ENCODE results near the gene ATOH1. TPM values are rescaled to one million over a fixed set of nuclear protein-coding genes. Genes with fewer than 3 reads are reported as not detected.

ATOH1 gene, protein sequence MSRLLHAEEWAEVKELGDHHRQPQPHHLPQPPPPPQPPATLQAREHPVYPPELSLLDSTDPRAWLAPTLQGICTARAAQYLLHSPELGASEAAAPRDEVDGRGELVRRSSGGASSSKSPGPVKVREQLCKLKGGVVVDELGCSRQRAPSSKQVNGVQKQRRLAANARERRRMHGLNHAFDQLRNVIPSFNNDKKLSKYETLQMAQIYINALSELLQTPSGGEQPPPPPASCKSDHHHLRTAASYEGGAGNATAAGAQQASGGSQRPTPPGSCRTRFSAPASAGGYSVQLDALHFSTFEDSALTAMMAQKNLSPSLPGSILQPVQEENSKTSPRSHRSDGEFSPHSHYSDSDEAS
- total RNA-seq = not detected

- peak within 1 kb of the TSS; percentile 13 to 47 (median 35) for H3K4me3 ChIP-seq
- peaks cover 3 to 88% of the 10 kb centered on the region in 2 donors for H3K27me3 ChIP-seq
- no peaks in the 10 kb centered on the region for H3K9me3 ChIP-seq
- WGBS, 2 donors = 1% methylated on average over 46 of the region's 46 CpGs
- no peak within 1 kb of the TSS for H3K27ac ChIP-seq
- DNase-seq (ENCODE audit: low spot score in 2 of 2) = no peak
- H3K36me3 ChIP-seq = no peaks in the 10 kb centered on the region
- no peak for TF ChIP-seq EP300 (IDR thresholded peaks at IDR 0.05)
- TF ChIP-seq, protein P1, sequence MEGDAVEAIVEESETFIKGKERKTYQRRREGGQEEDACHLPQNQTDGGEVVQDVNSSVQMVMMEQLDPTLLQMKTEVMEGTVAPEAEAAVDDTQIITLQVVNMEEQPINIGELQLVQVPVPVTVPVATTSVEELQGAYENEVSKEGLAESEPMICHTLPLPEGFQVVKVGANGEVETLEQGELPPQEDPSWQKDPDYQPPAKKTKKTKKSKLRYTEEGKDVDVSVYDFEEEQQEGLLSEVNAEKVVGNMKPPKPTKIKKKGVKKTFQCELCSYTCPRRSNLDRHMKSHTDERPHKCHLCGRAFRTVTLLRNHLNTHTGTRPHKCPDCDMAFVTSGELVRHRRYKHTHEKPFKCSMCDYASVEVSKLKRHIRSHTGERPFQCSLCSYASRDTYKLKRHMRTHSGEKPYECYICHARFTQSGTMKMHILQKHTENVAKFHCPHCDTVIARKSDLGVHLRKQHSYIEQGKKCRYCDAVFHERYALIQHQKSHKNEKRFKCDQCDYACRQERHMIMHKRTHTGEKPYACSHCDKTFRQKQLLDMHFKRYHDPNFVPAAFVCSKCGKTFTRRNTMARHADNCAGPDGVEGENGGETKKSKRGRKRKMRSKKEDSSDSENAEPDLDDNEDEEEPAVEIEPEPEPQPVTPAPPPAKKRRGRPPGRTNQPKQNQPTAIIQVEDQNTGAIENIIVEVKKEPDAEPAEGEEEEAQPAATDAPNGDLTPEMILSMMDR (IDR thresholded peaks at IDR 0.05) = no peak
- TF ChIP-seq POLR2A (IDR thresholded peaks at IDR 0.05) = no peak
- peaks cover 0 to 42% (median 23%) of the 10 kb centered on the region in 4 donors for H3K4me1 ChIP-seq
These were observed at the start of gene ATOH1 for GRCh38 chr4:93828332-93828994. Gene ATOH1, plus strand, starts transcription at chr4:93828753. Its CDS starts 174 bp downstream, at chr4:93828927.

- TF ChIP-seq POLR2A (IDR thresholded peaks at IDR 0.05) = no peak
- TF ChIP-seq, protein P1 (IDR thresholded peaks at IDR 0.05) = no peak
- no peak for TF ChIP-seq EP300 (IDR thresholded peaks at IDR 0.05)
- Histone ChIP-seq H3K4me1 (no peaks in the 10 kb centered on the region), H3K4me3 (no peak overlapping the region), H3K36me3 (no peaks in the 10 kb centered on the region), H3K9me3 (no peaks in the 10 kb centered on the region), H3K27me3 (no peaks in the 10 kb centered on the region), H3K27ac (no peak overlapping the region)
- DNase-seq (ENCODE audit: low spot score in 2 of 2) = no peak
- 60 to 66% methylated on average over 2 of the region's 2 CpGs for WGBS, 2 donors
These were observed 49.3 kb upstream of the ATOH1 start for GRCh38 chr4:93779228-93779627.

DNA sequence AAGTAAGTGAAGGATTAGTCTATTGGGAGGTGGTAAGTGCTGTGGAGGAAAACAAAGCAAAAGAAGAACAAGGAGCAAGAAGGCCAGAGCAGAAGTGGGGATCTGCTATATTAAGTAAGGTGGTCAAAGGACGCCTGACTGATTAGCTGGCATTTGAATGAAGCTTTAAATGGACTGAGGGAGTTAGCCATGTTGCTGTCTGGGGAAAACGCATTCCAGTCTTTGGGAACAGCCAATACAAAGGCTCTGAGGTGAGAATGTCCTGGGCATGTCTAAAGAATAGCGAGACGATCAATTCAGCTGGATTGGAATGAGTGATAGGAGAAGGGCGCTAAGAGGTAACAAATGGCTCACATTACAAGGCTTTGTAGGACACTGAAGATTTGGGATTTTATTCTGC, 48.5 kb upstream of the ATOH1 start:
- Histone ChIP-seq H3K36me3 (no peaks in the 10 kb centered on the region), H3K9me3 (no peaks in the 10 kb centered on the region), H3K4me1 (no peaks in the 10 kb centered on the region), H3K27me3 (no peaks in the 10 kb centered on the region), H3K4me3 (no peak overlapping the region), H3K27ac (no peak overlapping the region)
- no peak for DNase-seq (ENCODE audit: low spot score in 2 of 2)
- TF ChIP-seq, protein P1 (IDR thresholded peaks at IDR 0.05) = no peak
- no peak for TF ChIP-seq EP300 (IDR thresholded peaks at IDR 0.05)
- TF ChIP-seq POLR2A (IDR thresholded peaks at IDR 0.05) = no peak
- WGBS, 2 donors = 87 to 89% methylated on average over 5 of the region's 5 CpGs

DNA sequence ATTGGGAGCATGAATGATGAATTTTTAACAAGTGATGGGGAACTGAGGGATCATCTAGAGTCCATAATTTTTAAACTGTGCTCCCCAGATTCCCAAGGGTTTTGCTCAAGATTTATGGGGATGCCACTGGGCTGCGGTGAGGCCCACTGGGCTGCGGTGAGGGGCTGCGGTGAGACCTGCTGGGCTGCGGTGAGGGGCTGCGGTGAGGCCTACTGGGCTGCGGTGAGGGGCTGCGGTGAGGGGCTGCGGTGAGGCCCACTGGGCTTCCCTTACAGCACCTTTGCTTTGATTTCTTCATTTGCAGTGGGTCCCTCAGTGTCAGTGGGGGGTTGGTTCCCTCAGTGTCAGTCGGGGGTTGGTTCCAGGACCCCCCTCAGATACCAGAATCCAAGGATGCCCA, 47.4 kb upstream of the ATOH1 start:
- no peak for DNase-seq (ENCODE audit: low spot score in 2 of 2)
- H3K4me3 ChIP-seq = no peak overlapping the region
- no peaks in the 10 kb centered on the region for H3K36me3 ChIP-seq
- H3K27ac ChIP-seq = no peak overlapping the region
- H3K27me3 ChIP-seq = no peaks in the 10 kb centered on the region
- WGBS, 2 donors = 91 to 94% methylated on average over 9 of the region's 9 CpGs
- H3K9me3 ChIP-seq = no peaks in the 10 kb centered on the region
- no peaks in the 10 kb centered on the region for H3K4me1 ChIP-seq
- TF ChIP-seq EP300 (IDR thresholded peaks at IDR 0.05) = no peak
- no peak for TF ChIP-seq POLR2A (IDR thresholded peaks at IDR 0.05)
- TF ChIP-seq, protein P1 (IDR thresholded peaks at IDR 0.05) = no peak

- WGBS, 2 donors = 52 to 60% methylated on average over 2 of the region's 2 CpGs
- Histone ChIP-seq H3K27ac (no peak overlapping the region), H3K36me3 (no peaks in the 10 kb centered on the region), H3K4me3 (no peak overlapping the region), H3K27me3 (no peaks in the 10 kb centered on the region), H3K4me1 (no peaks in the 10 kb centered on the region), H3K9me3 (no peaks in the 10 kb centered on the region)
- DNase-seq (ENCODE audit: low spot score in 2 of 2) = no peak
- TF ChIP-seq, protein P1 (IDR thresholded peaks at IDR 0.05) = no peak
- TF ChIP-seq POLR2A (IDR thresholded peaks at IDR 0.05) (no peak), EP300 (IDR thresholded peaks at IDR 0.05) (no peak)
These were observed 42.4 kb upstream of the ATOH1 start for GRCh38 chr4:93786149-93786548.
